MCF 10A (cell line): ENCODE results near the gene PRKG1. TPM values are rescaled to one million over a fixed set of nuclear protein-coding genes. Genes with fewer than 3 reads are reported as not detected.

ENCODE experiments used
- BruUV-seq: library from RNA; stranded (reverse); fragments of 400-500 nt; replicated peaks from 2 replicates; lab custom pipeline; 2021; lab: Mats Ljungman, UMichigan
- CTCF ChIA-PET: fragments of 300-600 bp; sonication (Branson Sonifier 250); formaldehyde crosslinking; extraction: SDS; loops from one replicate; lab custom pipeline; 2021; ENCODE audit warnings: antibody characterized with exemption, inconsistent platforms; lab: Yijun Ruan, JAX
- POLR2A ChIA-PET: fragments of 300-600, 350-650 bp; sonication (Branson Sonifier 250); formaldehyde crosslinking; extraction: SDS; loops from one replicate; lab custom pipeline; 2020; ENCODE audit warnings: antibody characterized with exemption, inconsistent platforms; lab: Yijun Ruan, JAX
- DNase-seq: peaks from one replicate; pipeline ENCODE4 v3.0.0-alpha.2; 2018; ENCODE audit not compliant: unreplicated experiment
- H3K27ac Mint-ChIP-seq: one replicate; pipeline ENCODE4 v1.8.0; 2022; ENCODE audit warnings: mild to moderate bottlenecking, low read depth, mixed read lengths; ENCODE audit not compliant: unreplicated experiment
- H3K27me3 Mint-ChIP-seq: one replicate; pipeline ENCODE4 v1.8.0; 2022; ENCODE audit warnings: mixed read lengths; ENCODE audit not compliant: insufficient read depth, unreplicated experiment
- H3K36me3 Mint-ChIP-seq: one replicate; pipeline ENCODE4 v1.8.0; 2022; ENCODE audit warnings: mild to moderate bottlenecking, moderate library complexity, mixed read lengths; ENCODE audit not compliant: insufficient read depth, unreplicated experiment
- H3K4me1 Mint-ChIP-seq: one replicate; pipeline ENCODE4 v1.8.0; 2022; ENCODE audit warnings: mixed read lengths; ENCODE audit not compliant: insufficient read depth, unreplicated experiment
- H3K4me3 Mint-ChIP-seq: one replicate; pipeline ENCODE4 v1.8.0; 2022; ENCODE audit warnings: mild to moderate bottlenecking, moderate library complexity, mixed read lengths; ENCODE audit not compliant: unreplicated experiment
- H3K9me3 Mint-ChIP-seq: one replicate; pipeline ENCODE4 v1.8.0; 2022; ENCODE audit warnings: mixed read lengths; ENCODE audit not compliant: unreplicated experiment
- intact Hi-C: fragments of 100-400 bp; cut with micrococcal nuclease; formaldehyde crosslinking; loops from 2 replicates; pipeline ENCODE4 v1.14.1; 2022
- total RNA-seq: library from RNA; stranded (reverse); gene quantifications from 2 replicates; pipeline ENCODE4 v1.2.3, GENCODE V29; 2022
- TF ChIP-seq, protein P1 (sequence below): fragments of 200-600 bp; IDR thresholded peaks from one replicate; pipeline ENCODE4 v1.8.0; 2022; ENCODE audit warnings: antibody characterized with exemption, mild to moderate bottlenecking; ENCODE audit not compliant: unreplicated experiment

Gene PRKG1
- total RNA-seq, 1 experiment from 2014 or later = 0.09 TPM

DNA sequence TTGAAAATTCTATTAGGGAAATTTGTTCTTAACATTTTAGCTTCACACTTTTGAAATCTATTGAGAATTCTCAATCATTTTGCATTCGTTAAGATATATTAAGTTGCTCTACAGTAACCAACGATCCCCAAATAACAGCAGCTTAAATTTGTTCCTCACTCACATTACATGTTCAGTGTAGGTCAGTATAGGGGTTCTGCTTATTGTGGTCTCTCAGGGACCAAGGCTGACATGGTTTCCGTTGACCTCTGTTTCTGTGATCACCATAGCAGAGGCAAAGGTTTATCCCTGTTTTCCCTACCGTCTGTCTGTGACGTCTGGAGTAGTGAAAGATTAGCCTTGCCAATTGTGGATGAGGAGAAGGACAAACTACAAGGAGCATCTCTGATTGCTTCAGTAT is 860.1 kb downstream of the PRKG1 start:
- TF ChIP-seq, protein P1, sequence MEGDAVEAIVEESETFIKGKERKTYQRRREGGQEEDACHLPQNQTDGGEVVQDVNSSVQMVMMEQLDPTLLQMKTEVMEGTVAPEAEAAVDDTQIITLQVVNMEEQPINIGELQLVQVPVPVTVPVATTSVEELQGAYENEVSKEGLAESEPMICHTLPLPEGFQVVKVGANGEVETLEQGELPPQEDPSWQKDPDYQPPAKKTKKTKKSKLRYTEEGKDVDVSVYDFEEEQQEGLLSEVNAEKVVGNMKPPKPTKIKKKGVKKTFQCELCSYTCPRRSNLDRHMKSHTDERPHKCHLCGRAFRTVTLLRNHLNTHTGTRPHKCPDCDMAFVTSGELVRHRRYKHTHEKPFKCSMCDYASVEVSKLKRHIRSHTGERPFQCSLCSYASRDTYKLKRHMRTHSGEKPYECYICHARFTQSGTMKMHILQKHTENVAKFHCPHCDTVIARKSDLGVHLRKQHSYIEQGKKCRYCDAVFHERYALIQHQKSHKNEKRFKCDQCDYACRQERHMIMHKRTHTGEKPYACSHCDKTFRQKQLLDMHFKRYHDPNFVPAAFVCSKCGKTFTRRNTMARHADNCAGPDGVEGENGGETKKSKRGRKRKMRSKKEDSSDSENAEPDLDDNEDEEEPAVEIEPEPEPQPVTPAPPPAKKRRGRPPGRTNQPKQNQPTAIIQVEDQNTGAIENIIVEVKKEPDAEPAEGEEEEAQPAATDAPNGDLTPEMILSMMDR = no peak
- Mint-ChIP-seq H3K4me3 (no peak overlapping the region), H3K9me3 (no peaks in the 10 kb centered on the region), H3K4me1 (no peaks in the 10 kb centered on the region), H3K27me3 (peaks cover 46% of the 10 kb centered on the region), H3K27ac (no peak overlapping the region), H3K36me3 (no peaks in the 10 kb centered on the region)
- ChIA-PET CTCF (interaction anchor here (0.6 to 0.9 kb wide), 3 partner anchors 26 to 945 kb away, joined by 3 read pairs; no protein-coding TSS in a partner anchor), POLR2A (no interaction called here)
- no peak for DNase-seq
- intact Hi-C loops = no loop called here
- BruUV-seq = no TSS peak

- ChIA-PET POLR2A (no interaction called here), CTCF (no interaction called here)
- intact Hi-C loops = no loop called here
- BruUV-seq = no TSS peak
- no peak overlapping the region for H3K4me3 Mint-ChIP-seq
- H3K27ac Mint-ChIP-seq = no peak overlapping the region
- H3K36me3 Mint-ChIP-seq = no peaks in the 10 kb centered on the region
- DNase-seq = no peak
- peaks cover 53% of the 10 kb centered on the region for H3K27me3 Mint-ChIP-seq
- no peaks in the 10 kb centered on the region for H3K4me1 Mint-ChIP-seq
- TF ChIP-seq, protein P1 = no peak
- no peaks in the 10 kb centered on the region for H3K9me3 Mint-ChIP-seq
These were observed 861.1 kb downstream of the PRKG1 start for GRCh38 chr10:51935341-51935740.

- TF ChIP-seq, protein P1 = no peak
- BruUV-seq = no TSS peak
- intact Hi-C loops = no loop called here
- peak; percentile 9 for DNase-seq
- peaks cover 49% of the 10 kb centered on the region for H3K27me3 Mint-ChIP-seq
- H3K4me1 Mint-ChIP-seq = no peaks in the 10 kb centered on the region
- H3K36me3 Mint-ChIP-seq = no peaks in the 10 kb centered on the region
- H3K4me3 Mint-ChIP-seq = no peak overlapping the region
- ChIA-PET CTCF (no interaction called here), POLR2A (no interaction called here)
- H3K9me3 Mint-ChIP-seq = no peaks in the 10 kb centered on the region
- H3K27ac Mint-ChIP-seq = no peak overlapping the region
These were observed 863.2 kb downstream of the PRKG1 start for GRCh38 chr10:51937308-51938140.

DNA sequence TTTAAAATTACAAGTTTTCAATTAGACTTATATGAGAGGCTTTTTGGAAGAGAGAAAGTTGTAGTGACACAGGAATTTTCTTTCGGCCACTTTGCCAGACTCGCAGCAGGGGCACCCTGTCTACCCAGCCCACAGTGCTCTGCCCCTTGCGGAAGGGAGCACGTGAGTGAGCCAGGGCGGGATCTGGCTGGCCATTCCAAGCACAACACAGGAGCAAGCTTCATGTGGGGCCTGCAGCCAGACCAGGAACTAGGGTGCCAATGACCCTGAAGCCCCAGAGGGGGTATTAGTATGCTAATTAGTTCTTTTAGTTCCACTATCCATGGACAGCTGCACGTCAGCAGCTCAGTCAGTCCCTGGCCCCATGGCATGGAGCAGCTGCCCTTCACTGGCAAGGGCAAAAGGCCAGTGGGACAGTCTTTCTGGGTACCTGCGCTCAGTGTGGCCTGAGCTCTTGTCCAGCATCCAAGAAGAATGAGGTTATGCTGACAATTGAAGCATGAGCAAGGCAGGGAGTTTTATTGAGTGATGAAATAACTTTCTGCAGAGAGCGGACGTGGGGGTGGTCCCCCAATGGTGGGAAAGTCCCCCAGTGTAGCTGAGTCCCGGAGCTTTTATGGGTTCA is 876.2 kb downstream of the PRKG1 start:
- DNase-seq = no peak
- intact Hi-C loops = no loop called here
- no peak overlapping the region for H3K27ac Mint-ChIP-seq
- no TSS peak for BruUV-seq
- no peak overlapping the region for H3K4me3 Mint-ChIP-seq
- H3K4me1 Mint-ChIP-seq = no peaks in the 10 kb centered on the region
- CTCF ChIA-PET = interaction anchor here (0.6 to 1.7 kb wide), 6 partner anchors 9 to 939 kb away, joined by 3 to 6 read pairs (median 4); no protein-coding TSS in a partner anchor
- no peaks in the 10 kb centered on the region for H3K9me3 Mint-ChIP-seq
- TF ChIP-seq, protein P1 = no peak
- no peaks in the 10 kb centered on the region for H3K36me3 Mint-ChIP-seq
- no peaks in the 10 kb centered on the region for H3K27me3 Mint-ChIP-seq
- POLR2A ChIA-PET = no interaction called here
